C4-2B (cell line): ENCODE results near the gene SRPK1.
"Not testable (repeated sequence)": the region's sequence is repeated elsewhere in the genome, so short reads cannot be mapped to it uniquely, and the experiment has no call there.

ENCODE experiments used
- H3K27ac ChIP-seq: fragments of 450-650 bp; 2 replicates; pipeline ENCODE4 v1.5.1; 2017
- ZFX ChIP-seq: fragments of 450-650 bp; IDR thresholded peaks from 2 replicates; pipeline ENCODE4 v1.6.1; 2017
- TF ChIP-seq, protein P1 (sequence below): fragments of 450-650 bp; conservative IDR thresholded peaks from 2 replicates; pipeline ENCODE4 v1.5.1; 2017; ENCODE audit warnings: mild to moderate bottlenecking

SRPK1 gene

DNA sequence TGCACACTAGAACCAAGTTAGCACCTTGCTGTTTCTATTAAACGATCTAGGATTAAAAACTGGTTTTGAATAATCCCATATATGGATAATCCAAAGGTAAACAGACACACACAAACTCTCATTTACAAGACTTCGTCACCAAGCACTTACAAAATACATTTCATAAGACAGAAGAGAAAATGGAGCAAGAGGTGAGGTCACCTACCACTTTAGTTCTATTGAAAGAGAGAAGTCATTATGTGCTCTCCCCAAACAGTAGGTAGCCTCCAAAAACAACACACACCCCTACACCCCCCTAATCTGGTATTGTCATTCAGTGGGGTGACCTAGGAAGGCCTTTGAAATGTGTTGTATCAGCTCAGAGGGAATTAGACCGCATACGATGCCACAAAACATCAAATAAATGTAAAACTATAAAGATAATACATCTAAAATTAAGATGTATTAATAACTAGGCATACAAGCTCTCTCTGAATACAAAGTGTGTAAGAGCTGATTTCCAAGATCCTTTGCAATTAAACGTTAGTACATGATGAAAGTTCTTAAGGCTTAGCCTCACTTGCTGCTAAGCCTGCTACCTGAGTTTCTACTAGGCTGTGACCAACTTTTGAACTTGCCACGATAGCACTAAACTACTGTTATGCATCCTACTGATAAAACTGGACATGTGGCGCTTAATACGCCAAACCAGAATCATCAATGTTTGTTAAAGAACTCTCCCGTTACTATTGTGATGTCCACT, 1.6 kb downstream of the SRPK1 start:
- TF ChIP-seq ZFX, result no peak
- TF ChIP-seq, protein P1, sequence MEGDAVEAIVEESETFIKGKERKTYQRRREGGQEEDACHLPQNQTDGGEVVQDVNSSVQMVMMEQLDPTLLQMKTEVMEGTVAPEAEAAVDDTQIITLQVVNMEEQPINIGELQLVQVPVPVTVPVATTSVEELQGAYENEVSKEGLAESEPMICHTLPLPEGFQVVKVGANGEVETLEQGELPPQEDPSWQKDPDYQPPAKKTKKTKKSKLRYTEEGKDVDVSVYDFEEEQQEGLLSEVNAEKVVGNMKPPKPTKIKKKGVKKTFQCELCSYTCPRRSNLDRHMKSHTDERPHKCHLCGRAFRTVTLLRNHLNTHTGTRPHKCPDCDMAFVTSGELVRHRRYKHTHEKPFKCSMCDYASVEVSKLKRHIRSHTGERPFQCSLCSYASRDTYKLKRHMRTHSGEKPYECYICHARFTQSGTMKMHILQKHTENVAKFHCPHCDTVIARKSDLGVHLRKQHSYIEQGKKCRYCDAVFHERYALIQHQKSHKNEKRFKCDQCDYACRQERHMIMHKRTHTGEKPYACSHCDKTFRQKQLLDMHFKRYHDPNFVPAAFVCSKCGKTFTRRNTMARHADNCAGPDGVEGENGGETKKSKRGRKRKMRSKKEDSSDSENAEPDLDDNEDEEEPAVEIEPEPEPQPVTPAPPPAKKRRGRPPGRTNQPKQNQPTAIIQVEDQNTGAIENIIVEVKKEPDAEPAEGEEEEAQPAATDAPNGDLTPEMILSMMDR, result no peak
- peak overlapping the region; percentile 84 for H3K27ac ChIP-seq

DNA sequence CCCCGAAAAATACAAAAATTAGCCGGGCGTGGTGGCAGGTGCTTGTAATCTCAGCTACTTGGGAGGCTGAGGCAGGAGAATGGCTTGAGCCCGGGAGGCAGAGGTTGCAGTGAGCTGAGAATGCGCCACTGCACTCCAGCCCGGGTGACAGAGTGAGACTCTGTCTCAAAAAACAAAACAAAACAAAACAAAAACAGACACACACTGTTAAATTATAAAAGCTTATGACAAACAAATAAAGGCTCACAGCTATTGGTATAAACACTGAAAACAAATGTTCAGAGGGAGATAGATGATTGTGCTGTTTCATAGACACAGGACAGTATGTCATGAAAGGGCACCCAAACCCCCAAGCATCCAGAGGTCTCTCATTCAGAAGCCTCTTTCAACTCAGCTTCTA, 4.0 kb downstream of the SRPK1 start:
- not testable (repeated sequence) for H3K27ac ChIP-seq

DNA sequence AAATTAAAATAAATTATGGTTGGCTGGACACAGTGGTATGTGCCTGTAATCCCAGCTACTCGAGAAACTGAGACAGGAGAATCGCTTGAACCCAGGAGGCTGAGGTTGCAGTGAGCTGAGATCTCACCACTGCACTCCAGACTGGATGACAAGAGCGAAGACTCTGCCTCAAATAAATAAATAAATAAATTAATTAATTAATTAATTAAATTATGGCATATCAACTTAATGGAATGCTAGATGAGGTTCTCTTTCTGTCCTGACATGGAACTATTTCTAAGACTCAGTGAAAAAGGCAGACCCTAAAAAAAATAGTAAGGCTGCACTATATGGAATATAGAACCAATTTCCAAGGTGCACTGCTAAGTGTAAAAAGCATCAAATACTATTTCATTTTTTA, 4.8 kb downstream of the SRPK1 start:
- H3K27ac ChIP-seq, result no peak overlapping the region
- TF ChIP-seq, protein P1, result no peak
- no peak for TF ChIP-seq ZFX

DNA sequence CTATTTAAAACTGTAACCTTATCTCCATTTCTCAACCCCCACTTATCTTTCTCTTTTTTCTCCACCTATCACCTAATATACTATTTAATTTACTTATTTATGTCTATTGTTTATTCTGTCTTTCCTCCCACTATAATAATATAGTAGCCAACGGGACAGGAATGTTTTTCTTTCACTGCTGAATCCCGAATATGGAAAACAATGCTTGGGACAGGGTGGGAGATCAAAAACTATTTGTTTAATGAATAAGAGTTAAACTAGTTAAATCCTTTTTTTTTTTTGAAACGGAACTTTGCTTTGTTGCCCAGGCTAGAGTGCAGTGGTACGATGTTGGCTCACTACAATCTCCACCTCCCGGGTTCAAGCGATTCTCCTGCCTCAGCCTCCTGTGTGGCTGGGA, 6.4 kb downstream of the SRPK1 start:
- no peak overlapping the region for H3K27ac ChIP-seq
- TF ChIP-seq ZFX, result no peak
- TF ChIP-seq, protein P1, result no peak

DNA sequence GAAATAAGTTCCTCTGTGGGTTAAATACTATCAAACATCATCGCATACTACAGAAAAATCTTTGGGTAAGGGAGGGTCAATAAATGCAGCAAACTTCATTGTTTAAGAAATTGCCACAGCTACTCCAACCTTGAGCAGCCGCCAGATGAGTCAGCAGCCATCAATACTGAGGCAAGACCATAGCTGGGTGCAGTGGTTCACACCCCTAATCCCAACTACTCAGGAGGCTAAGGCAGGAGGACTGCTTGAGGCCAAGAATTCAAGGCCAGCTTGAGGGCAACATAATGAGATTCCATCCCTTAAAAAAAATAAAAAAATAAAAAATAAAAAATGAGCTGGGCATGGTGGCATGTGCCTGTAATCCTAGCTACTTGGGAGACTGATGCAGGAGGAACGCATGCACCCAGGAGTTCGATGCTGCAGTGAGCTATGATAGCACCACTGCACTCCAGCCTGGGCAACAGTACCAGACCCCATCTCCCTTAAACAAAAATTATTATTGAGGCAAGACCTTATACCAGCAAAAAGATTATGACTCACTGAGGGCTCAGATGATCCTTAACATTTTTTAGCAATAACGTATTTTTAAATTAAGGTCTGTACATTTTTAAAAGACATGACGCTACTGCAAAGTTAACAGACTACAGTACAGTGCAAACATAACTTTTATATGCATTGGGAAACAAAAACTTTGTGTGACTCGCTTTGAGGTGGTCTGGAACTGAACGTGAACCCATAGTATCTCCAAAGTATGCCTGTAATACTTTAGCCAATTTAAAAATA, 8.8 kb downstream of the SRPK1 start:
- no peak overlapping the region for H3K27ac ChIP-seq
- TF ChIP-seq, protein P1, result no peak
- TF ChIP-seq ZFX, result no peak

DNA sequence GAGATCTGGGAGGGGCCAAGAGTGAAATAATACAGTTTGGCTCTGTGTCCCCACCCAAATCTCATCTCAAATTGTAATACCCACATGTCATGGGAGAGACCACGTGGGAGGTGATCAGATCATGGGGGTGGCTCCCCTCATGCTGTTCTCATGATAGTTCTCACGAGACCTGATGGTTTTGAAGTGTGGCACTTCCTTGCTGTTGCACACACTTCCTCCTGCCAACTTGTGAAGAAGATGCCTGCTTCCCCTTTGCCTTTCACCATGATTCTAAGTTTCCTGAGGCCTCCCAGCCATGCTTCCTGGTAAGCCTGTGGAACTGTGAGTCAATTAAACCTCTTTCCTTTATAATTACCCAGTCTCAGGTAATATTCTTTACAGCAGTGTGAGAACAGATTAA, 11.3 kb downstream of the SRPK1 start:
- not testable (repeated sequence) for H3K27ac ChIP-seq

DNA sequence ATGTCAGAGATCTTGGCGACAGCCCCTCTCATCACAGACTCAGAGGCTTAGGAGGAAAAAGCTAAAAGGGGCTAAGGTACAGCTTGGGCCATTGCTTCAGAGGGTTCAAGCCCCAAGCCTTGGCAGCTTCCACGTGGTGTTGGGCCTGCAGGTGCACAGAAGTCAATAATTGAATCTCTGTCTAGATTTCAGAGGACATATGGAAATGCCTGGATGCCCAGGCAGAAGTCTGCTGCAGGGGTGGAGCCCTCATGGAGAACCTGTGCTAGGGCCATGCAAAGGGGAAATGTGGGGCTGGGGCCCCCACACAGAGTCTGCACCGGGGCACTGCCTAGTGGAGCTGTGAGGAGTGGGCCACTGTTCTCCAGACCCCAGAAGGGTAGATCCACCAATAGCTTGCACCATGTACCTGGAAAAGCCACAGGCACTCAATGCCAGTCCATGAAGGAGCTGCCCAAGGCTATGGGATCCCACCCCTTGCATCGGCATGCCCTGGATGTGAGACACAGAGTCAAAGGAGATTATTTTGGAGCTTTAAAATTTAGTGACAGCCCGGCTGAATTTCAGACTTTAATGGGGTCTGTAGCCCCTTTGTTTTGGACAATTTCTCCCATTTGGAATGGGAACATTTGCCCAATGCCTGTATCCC, 12.0 kb downstream of the SRPK1 start:
- not testable (repeated sequence) for H3K27ac ChIP-seq

DNA sequence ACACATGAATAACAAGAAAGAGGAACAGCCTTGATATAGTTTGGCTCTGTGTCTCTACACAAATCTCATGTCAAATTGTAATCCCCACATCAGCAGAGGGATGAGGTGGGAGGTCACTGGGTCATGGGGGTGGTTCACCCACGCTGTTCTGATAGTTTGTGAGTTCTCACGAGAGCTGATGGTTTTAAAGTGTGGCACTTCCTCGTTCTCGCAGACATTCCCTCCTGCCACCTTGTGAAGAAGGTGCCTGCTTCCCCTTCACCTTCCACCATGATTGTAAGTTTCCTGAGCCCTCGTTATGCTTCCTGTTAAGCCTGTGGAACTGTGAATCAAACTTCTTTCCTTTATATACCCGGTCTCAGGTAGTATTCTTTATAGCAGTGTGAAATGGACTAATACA, 13.1 kb downstream of the SRPK1 start:
- no peak overlapping the region for H3K27ac ChIP-seq
- TF ChIP-seq, protein P1, result no peak
- no peak for TF ChIP-seq ZFX

DNA sequence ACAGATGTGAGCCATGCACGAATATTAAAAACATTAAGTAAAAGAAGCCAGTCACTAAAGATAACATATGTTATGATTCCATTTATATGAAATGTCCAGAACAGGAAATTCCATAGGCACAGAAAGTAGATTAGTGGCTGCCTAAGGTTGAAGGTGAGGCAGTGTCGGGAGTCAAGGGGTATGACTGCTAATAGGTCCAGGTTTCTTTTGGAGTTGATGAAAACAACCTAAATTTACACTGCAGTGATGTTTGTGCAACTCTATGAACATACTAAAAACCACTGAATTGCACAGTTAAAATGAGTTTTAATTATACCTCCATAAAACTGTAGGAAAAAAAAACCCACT, 14.4 kb downstream of the SRPK1 start:
- TF ChIP-seq, protein P1, result no peak
- no peak for TF ChIP-seq ZFX
- H3K27ac ChIP-seq, result no peak overlapping the region
